ACHN (cell line): ENCODE measurements around the gene DISP3.

ENCODE experiments used
- DNase-seq: peaks from one replicate; pipeline ENCODE4 v3.0.0-alpha.2; 2015
- in situ Hi-C: cut with HindIII; loops from 2 replicates; pipeline ENCODE4 v1.10.0; 2017; ENCODE audit warnings: low sequenced_read_pairs, low pct_ligation_motif_present, low pct_unique_long_range_greater_than_20kb

DISP3 gene

GRCh38 chr1:11558871-11559590 lies 80.1 kb downstream of the DISP3 start:
- DNase-seq: no peak
- in situ Hi-C loops: no loop called here

- no peak for DNase-seq
These were observed 80.6 kb downstream of the DISP3 start for GRCh38 chr1:11559591-11559970.

GRCh38 chr1:11560061-11560460 lies 81.1 kb downstream of the DISP3 start:
- no peak for DNase-seq
- in situ Hi-C loops: no loop called here

More at GRCh38 chr1:11559591-11559970, 80.6 kb downstream of the DISP3 start:
- in situ Hi-C loops: no loop called here

- in situ Hi-C loops: no loop called here
These were observed 82.8 kb downstream of the DISP3 start for GRCh38 chr1:11561740-11562139.

GRCh38 chr1:11562664-11563063 lies 83.7 kb downstream of the DISP3 start:
- in situ Hi-C loops: no loop called here
- no peak for DNase-seq

More at GRCh38 chr1:11561740-11562139, 82.8 kb downstream of the DISP3 start:
- no peak for DNase-seq

GRCh38 chr1:11563560-11564069 lies 84.7 kb downstream of the DISP3 start:
- no peak for DNase-seq
- in situ Hi-C loops: no loop called here

- in situ Hi-C loops: no loop called here
- no peak for DNase-seq
These were observed 85.3 kb downstream of the DISP3 start for GRCh38 chr1:11564237-11564636.

- DNase-seq: no peak
- in situ Hi-C loops: no loop called here
These were observed 87.3 kb downstream of the DISP3 start for GRCh38 chr1:11566042-11566850.

GRCh38 chr1:11567244-11568065 lies 88.5 kb downstream of the DISP3 start:
- no peak for DNase-seq
- in situ Hi-C loops: no loop called here

- in situ Hi-C loops: no loop called here
- DNase-seq: no peak
These were observed 89.7 kb downstream of the DISP3 start for GRCh38 chr1:11568687-11569086.

GRCh38 chr1:11569551-11569950 lies 90.6 kb downstream of the DISP3 start:
- in situ Hi-C loops: no loop called here
- no peak for DNase-seq

GRCh38 chr1:11569954-11570353 lies 91.0 kb downstream of the DISP3 start:
- DNase-seq: no peak
- in situ Hi-C loops: no loop called here

GRCh38 chr1:11570821-11571380 lies 91.9 kb downstream of the DISP3 start:
- DNase-seq: no peak
- in situ Hi-C loops: no loop called here

GRCh38 chr1:11571906-11572616 lies 93.1 kb downstream of the DISP3 start:
- peak; percentile 10 for DNase-seq
- in situ Hi-C loops: no loop called here

- in situ Hi-C loops: no loop called here
- DNase-seq: no peak
These were observed 94.2 kb downstream of the DISP3 start for GRCh38 chr1:11573116-11573692.

GRCh38 chr1:11575553-11575952 lies 96.6 kb downstream of the DISP3 start:
- in situ Hi-C loops: no loop called here
- DNase-seq: no peak

GRCh38 chr1:11576109-11576875 lies 97.3 kb downstream of the DISP3 start:
- no peak for DNase-seq
- in situ Hi-C loops: no loop called here
